ENCODE measurements around the gene BCAS1.

DNA sequence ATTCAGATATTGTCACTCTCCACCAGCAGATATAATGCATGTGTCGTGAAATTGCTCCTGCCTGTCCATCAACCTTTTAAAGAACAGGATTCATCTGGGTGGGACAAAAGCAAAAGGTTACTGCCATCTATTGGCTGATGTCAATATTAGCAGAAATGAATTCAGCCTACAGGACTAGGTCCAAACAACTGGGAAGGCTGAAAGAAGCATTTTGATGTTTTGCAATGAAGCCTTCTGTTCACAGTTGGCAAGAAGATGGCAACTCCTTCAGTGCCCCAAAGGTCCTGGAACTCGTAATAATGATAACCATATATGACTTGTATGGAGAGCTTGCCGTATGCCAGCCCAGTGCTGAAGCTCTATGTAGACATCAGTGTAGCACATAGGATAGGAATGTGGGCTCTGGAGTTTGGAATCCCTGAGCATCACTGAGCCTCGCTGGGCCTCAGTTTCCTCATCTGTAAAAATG lies 7.5 kb downstream of the BCAS1 start:
- TF ChIP-seq CTCF (IDR thresholded peaks at IDR 0.05; ENCODE audit: low read length) (peak; percentile 77), EZH2 (IDR thresholded peaks at IDR 0.05; ENCODE audit: borderline replicate concordance, low read length) (no peak)
